Activated gamma-delta T cell treated with Interleukin-2 at 50 U/mL for 16 hours (primary cell): ENCODE measurements around the gene SSNA1.

Source experiments
- DNase-seq: peaks from one replicate; pipeline ENCODE4 v3.0.0-alpha.2; 2020

The SSNA1 gene, protein sequence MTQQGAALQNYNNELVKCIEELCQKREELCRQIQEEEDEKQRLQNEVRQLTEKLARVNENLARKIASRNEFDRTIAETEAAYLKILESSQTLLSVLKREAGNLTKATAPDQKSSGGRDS

DNA sequence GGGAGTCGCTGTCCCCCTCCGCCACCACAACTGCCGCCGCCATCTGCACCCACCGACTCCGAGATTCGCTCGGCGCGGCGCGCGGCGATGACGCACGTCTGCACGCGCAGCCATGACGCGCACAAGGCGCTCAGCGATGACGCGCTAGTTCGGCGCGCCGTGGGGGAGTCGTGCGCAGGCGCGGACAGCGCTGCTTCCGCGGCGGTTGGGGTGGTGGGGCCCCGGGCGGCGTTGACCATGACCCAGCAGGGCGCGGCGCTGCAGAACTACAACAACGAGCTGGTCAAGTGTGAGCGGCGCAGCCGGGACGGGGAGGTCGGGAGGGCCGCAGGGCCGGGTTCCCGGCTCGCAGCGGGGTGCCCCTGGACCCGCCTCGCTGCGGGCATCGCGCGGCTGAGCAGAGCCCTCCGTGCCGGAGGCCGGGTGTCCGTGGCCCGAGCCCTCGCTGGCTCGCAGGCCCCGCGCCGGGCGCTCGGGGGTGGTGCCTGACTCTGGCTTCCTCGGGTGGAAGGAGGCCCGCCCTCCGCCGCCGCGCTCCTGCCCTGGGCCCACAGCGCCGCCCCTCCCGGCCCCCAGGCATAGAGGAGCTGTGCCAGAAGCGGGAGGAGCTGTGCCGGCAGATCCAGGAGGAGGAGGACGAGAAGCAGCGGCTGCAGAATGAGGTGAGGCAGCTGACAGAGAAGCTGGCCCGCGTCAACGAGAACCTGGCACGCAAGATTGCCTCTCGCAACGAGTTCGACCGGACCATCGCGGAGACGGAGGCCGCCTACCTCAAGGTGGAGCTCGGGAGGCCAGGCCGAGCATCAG is at the start of gene SSNA1, which contains the start of gene ANAPC2:
SSNA1 (plus strand) TSS at position 187 of the 807 bp plus-strand sequence; CDS start at position 238, 51 bp downstream.
ANAPC2 (minus strand) TSS at position 71 of the 807 bp plus-strand sequence; CDS start at position 43, 28 bp downstream.
- DNase-seq, result peak; percentile 90

DNA sequence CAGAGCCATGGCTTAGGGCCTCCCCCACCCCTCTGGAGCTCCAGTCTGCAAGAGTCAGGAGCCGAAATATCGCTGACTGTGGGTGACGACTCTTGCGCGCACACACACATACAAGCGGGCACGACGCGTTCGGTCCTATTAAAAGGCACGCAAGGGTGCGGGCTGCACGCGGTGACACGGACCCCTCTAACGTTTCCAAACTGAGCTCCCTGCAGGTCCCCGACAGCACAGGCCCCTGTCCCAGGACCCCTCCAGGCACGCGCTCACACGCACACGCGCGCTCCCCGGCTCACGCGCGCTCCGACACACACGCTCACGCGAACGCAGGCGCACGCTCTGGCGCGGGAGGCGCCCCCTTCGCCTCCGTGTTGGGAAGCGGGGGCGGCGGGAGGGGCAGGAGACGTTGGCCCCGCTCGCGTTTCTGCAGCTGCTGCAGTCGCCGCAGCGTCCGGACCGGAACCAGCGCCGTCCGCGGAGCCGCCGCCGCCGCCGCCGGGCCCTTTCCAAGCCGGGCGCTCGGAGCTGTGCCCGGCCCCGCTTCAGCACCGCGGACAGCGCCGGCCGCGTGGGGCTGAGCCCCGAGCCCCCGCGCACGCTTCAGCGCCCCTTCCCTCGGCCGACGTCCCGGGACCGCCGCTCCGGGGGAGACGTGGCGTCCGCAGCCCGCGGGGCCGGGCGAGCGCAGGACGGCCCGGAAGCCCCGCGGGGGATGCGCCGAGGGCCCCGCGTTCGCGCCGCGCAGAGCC is 49.6 kb upstream of the SSNA1 start, which contains the start of gene GRIN1:
GRIN1 (plus strand) TSS at position 433 of the 746 bp plus-strand sequence. CDS start 333 bp downstream, outside the sequence.
- DNase-seq, result peak; percentile 37

DNA sequence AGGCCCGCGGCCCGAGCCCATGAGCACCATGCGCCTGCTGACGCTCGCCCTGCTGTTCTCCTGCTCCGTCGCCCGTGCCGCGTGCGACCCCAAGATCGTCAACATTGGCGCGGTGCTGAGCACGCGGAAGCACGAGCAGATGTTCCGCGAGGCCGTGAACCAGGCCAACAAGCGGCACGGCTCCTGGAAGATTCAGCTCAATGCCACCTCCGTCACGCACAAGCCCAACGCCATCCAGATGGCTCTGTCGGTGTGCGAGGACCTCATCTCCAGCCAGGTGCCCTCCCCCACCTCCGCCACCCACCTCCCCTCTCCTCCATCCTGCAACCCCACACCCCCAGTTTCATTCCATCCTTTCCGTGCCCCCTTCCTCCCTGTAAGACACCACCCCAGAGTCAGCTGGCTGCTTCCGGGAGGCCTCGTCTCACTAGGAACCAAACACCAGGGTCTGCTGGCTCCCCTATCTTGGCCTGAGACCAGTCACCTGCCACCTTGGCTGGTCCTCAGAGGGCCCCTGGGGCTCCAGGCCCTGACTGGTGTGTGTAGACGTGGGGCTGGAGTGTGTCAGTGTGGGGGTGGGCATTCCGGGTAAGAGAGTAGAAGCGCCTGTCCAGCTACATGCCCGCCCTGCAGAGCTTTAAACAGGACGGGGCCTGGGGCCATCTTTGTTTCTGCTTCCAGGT is 48.9 kb upstream of the SSNA1 start:
- no peak for DNase-seq

DNA sequence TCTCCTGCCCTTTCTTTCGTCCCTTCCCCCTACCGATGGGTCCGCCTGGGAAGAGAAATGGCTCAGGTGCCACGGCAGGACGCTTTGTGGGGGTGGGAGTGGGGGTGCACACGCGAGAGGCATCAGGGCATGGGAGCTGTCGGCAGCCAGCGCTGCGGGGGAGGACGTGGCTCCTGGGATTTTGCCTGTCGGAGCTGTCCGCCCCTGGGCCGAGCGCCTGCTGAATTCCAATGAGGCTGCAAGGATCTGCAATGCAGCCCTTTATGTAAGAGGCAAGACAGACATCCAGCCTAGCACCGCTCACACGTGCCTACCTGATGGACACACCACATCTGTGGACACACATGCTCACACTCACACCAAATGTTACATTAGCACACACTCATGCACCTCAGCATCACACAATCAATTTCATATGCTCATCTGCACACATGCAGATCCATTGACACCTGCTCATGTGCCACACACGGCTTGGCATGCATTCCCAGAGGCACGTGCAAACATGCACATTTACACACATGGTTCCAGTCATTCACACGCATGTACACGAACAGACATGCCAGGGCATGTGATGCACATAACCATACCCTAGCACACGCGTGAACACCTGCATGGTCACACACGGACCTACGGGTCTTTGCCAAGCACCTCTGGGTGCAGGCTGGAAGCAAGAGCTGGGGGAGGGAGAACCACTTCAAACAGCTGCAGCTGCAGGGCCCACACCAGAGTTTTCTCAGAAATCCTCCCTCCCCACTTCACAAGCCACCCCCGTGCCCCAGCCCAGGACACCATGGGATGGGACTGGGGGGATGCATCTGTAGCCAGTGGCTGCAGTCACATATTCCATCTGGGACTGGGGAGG is 48.1 kb upstream of the SSNA1 start:
- DNase-seq, result no peak

DNA sequence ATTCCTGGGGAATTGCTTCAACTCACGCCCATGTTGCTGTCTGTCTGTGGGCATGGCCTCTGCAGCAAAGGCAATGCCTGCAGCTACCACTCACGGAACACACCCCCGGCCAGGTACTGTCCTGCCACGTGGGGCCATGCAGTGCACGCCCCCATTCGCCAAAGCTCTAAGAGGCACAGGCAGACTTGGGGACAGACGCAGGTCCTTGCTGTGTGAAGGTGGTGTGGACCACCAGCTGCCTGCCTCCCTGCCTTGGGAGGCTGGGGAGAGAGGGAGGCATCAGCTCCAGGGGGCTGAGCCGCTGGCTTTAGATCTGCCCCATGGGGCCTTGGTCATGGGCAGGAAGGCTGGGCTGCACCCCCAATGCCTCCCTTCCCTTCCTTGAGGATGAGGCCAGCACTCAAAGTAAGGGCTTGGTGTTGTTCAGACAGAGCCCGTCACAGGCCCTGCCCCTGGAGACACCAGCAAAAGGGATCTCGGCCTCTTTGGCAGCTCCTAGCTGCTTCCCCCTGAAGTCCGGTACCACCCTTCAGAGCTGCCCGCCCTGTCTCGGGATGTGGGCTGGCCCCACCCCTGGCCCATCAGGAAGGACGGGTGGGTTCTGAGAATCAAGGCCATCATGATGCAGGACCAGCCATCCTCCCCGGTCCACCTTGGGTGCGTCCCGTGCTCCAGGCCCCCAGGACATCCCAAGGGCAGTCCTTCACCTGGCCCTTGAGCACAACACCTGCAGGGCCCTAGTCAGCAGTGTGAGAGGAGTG is 47.2 kb upstream of the SSNA1 start:
- no peak for DNase-seq

DNA sequence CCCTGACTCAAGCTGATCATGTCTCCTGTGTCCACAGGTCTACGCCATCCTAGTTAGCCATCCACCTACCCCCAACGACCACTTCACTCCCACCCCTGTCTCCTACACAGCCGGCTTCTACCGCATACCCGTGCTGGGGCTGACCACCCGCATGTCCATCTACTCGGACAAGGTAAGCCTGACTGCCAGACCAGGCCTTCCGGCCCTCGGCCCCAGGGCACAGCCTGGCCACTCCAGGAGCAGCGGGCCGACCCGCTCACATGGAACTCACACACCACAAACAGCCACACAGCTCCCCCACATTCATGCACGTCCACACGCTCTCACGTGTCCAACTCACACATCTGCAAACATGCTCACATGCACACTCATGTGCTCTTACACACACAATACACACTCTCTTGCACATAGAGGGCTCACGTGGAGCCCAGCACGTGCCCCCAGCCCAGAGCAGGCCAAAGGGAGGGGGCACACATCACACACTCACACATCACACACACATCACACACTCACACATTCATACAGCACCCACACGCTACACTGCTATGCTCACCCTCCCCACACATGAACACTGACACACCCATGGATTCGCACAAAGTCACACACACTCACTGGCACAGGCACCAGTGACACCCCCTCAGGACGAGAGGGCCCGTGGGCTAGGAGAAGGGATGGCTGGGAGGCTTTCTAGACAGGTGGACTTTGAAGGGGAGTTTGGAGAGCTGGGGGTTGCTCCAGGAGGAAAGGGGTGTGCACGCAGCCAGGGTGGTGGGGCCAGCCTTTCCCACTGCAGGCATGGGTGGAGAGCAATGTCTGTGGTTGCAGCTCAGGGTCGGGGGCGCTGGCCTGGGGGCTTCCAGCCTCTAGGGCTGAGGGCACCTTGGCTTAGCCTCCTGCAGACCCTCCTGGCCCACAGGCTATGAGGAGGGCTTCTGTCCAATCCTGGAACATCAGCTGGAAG is 46.2 kb upstream of the SSNA1 start:
- no peak for DNase-seq

DNA sequence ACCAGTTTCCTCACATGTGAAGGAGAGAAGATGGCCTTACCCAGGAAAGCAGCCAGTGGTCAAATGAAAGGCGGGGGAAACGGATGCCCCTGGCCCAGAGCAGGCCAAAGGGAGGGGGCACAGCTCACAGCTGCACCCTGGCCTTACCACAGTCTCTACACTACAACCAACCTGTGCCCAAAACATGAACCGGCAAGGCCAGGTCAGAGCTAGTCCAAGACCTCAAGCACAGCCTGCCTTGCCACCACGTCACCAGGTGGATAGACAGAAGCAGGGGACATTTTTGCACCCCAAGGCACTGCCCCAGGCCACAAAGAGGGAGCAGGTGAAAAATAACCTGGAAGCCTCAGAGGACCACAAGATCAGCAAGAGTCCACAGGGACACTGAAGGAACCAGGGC is 45.0 kb upstream of the SSNA1 start:
- DNase-seq, result no peak

DNA sequence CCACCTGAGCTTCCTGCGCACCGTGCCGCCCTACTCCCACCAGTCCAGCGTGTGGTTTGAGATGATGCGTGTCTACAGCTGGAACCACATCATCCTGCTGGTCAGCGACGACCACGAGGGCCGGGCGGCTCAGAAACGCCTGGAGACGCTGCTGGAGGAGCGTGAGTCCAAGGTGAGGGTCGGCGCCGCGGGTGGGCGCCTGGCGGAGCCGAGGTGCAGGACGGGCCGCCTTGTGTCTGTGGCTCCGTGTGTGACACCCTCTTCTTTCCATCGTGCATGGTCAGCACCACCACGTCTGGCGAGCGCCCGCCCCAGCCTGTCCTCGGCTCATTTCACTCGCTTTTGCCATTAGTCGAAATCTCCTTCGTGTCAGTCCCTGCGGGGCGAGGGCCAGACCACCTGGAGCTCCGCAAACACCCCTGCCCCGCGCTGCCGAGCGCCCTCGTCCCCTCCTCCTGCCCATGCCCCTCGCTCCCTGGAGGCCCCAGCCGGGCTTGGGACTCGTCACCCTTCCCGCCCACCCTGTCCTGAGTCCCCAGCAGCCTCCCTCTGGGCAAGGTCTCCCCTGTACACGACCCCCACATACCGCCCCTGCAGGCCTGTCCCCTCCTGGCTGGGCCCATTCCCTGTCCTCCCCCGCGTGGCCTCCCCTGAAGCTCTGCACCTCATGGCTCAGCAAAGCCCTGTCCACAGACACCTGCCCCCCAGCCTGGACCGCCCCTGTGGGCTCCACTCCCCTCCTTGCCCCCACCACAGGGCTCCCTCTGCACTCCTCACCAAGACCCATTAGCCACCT is 42.5 kb upstream of the SSNA1 start:
- DNase-seq, result no peak

DNA sequence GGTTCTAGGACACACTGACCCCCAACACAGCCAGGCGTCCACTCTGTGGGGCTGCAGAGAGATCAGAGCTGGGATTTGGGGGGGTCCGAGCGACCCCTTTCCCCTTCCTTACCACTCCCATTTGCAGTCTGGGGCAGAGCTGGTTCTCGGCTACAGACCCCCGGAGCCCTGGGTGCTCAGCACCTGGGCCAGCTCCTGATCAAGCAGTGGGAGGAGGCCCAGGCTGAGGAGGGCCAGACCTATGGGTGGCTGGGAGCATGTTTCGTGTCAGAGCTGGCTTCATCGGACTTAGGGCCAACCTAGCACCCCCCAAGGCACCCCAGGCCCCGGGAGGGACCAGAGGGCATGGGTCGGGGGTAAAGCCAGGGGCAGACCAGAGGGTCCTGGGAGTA is 42.0 kb upstream of the SSNA1 start:
- no peak for DNase-seq

DNA sequence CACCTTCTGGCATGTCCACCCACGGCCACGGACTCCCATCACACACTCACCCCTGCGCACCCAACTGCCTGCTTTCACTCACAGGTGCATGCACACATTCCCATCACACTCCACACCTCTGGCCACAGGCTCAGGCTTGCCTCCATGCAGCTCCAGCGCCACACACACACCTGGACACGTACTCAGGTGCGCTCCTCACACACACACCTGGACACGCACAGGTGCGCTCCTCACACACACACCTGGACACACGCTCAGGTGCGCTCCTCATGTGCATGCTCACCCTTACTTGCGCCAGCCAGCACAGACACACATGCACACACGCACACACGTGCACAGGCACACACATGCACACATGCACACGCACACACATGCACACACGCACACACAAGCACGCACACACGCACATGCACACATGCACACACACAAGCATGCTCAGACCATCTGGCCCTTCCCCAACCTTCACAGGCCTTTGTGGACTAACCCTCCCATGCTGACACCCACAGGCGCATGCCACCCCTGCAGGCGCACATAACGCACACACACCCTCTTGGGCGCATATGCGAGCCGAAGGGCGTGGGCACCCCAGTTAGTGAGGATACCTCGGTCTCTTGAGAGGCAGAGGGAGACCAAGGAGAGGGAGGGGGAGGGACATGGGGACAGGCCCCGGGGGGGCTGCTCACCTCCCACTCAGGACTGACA is 41.2 kb upstream of the SSNA1 start:
- no peak for DNase-seq

DNA sequence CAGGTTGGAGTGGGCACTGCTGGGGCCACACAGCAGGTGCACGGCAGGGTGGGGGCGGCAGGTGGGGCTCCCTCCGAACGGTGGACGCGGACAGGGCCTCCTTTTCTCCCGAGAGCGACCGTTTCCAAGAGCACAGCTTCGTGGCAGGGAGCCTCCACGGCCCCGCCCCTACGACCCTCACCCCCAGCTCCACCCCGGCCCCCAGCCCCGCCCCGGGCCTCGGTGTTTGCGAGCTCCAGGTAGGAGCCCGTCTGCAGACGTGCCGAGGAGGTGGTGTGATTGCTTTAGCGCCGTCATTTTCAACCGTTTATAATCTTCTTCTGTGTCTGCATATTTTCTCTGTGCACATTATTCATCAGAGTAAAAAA is 40.7 kb upstream of the SSNA1 start:
- DNase-seq, result no peak

DNA sequence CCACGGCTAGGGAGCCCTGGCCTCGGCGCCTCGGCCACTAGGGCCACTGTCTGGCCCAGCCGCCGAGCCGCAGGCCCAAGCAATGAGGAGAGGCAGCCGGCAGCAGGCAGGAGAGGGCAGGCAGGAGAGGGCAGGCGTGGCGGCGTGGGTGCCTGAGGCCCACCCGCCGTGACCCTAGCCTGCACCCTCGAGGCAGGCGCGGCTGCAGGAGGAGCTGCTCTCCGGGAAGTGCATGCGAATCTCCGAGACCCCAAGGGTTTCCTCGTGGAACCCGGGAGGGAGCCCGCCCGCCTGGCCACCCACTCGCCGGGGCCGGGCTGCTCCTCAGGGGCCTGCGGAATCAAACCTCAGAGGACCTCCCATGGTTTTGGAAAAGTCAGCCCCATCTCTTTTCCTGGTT is 40.2 kb upstream of the SSNA1 start:
- no peak for DNase-seq

DNA sequence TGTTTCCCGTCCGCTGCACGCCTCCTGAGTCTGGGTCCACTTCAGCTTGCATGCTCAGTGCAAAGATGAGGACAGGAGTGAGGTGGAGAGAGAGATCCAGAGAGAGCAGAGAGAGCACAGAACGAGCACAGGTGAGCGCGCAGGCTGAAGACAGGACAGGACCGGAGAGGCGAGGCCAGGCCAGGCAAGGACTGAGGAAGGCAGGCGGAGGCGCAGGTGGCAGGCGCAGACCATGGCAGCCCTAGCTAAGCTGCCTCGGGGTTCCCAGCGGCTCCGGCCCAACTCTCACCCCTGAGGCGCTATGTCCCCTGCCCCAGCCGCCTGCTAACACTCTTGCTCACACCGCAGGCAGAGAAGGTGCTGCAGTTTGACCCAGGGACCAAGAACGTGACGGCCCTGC is 39.8 kb upstream of the SSNA1 start:
- DNase-seq, result no peak

DNA sequence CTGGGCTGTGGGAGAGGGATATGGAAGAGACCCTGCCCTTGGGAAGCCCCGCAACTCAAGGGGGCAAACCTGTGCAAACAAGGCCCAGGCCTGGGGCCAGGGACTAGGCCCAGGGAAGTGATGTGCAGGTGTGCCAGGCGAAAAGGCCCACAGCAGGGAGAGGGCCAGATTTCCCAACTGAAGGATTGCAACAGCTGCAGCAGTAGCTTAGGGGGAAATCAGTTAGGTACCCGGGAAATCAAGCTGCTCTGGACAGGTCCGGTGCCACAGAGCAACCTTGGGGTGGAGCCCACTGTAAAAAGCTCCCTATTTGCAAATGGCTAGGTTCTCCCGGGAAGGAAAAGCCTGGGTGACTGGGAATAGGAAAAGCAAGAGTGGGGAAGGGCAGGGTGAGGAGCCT is 39.1 kb upstream of the SSNA1 start:
- DNase-seq, result no peak

DNA sequence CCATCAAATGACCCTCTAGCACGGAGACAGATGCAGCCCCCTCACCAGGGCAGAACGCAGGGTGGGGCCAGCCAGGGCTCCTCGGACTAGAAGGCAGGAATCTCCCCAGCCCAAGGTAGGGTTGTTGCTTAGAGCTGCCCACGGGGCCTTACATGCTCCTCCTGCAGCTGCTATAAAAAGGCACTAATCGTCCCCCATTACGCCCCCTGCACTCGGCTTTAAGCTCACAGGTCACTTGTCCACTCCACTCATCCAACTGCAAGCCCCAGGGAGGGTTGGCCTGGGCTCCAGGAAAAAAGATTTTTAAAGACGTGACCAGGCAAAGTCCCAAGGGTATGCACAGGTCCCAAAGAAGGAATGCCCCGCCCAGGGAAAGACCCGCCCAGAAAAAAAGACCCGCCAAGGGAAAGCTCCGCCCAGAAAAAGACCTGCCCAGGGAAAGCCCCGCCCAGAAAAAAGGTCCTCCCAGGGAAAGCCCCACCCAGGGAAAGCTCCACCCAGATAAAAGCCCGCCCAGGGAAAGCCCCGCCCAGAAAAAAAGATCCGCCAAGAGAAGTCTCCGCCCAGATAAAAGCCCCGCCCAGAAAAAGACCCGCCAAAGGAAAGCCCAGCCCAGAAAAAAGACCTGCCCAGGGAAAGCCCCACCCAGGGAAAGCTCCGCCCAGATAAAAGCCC is 38.4 kb upstream of the SSNA1 start:
- no peak for DNase-seq

DNA sequence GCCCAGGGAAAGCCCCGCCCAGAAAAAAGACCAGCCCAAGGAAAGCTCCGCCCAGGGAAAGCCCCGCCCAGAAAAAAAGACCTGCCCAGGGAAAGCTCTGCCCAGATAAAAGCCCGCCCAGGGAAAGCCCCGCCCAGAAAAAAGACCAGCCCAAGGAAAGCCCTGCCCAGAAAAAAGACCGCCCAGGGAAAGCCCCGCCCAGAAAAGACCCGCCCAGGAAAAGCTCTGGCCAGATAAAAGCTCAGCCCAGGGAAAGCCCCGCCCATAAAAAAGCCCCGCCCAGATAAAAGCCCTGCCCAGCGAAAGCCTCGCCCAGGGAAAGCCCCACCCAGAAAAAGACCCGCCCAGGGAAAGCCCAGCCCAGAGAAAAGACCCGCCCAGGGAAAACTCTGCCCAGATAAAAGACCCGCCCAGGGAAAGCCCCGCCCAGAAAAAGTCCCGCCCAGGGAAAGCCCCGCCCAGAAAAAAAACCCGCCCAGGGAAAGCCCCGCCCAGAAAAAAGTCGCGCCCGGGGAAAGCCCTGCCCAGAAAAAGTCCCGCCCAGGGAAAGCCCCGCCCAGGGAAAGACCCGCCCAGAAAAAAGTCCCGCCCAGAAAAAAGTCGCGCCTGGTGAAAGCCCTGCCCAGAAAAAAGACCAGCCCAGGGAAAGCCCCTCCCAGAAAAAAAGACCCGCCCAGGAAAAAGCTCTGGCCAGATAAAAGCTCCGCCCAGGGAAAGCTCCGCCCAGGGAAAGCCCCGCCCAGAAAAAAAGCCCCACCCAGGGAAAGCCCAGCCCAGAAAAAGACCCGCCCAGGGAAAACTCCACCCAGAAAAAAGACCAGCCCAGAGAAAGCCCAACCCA is 37.6 kb upstream of the SSNA1 start:
- DNase-seq, result no peak

DNA sequence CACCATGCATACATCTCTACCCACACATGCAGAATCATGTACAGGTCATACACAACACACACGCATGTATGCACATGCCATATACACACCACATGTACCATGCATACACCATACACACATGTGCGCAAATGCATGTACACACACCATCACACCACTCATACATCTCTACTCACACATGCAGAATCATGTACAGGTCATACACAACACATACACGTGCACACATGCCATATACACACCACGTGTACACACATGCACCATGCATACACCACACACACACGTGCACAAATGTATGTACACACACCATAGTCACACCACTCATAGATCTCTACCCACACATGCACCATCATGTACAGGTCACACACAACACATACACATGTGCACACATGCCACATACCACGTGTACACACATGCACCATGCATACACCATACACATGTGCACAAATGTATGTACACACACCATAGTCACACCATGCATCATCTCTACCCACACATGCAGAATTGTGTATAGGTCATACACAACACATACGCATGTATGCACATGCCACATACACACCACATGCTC is 35.6 kb upstream of the SSNA1 start:
- no peak for DNase-seq
